WTC11 (cell line): ENCODE data around the gene FGFRL1. TPM values are rescaled to one million over a fixed set of nuclear protein-coding genes. Genes with fewer than 3 reads are reported as not detected.

ENCODE experiments used
- ATAC-seq: fragments of 200-7000 bp; cut with Tn5 transposase; 2 replicates; pipeline ENCODE4 v1.10.0; 2021; ENCODE audit warnings: mild to moderate bottlenecking, moderate library complexity
- CTCF ChIA-PET: fragments of 300-600 bp; sonication (Branson Sonifier 250); formaldehyde crosslinking; loops from one replicate; lab custom pipeline; 2021; ENCODE audit warnings: antibody characterized with exemption; lab: Charles Lee
- POLR2A ChIA-PET: fragments of 350-600 bp; sonication (Branson Sonifier 250); formaldehyde crosslinking; loops from one replicate; lab custom pipeline; 2021; ENCODE audit warnings: antibody characterized with exemption; lab: Charles Lee
- DNase-seq: peaks from one replicate; pipeline ENCODE4 v3.0.0; 2021; ENCODE audit warnings: low spot score
- H3K27ac Mint-ChIP-seq: 2 replicates; pipeline ENCODE4 v1.8.0; 2021; ENCODE audit warnings: mixed read lengths
- H3K27me3 Mint-ChIP-seq: 2 replicates; pipeline ENCODE4 v1.8.0; 2021; ENCODE audit warnings: low read depth, mild to moderate bottlenecking, moderate library complexity, mixed read lengths
- H3K36me3 Mint-ChIP-seq: 2 replicates; pipeline ENCODE4 v1.8.0; 2021; ENCODE audit warnings: mixed read lengths
- H3K4me1 Mint-ChIP-seq: 2 replicates; pipeline ENCODE4 v1.8.0; 2022; ENCODE audit warnings: mixed read lengths
- H3K4me3 Mint-ChIP-seq: 2 replicates; pipeline ENCODE4 v1.8.0; 2021; ENCODE audit warnings: mild to moderate bottlenecking, moderate library complexity, mixed read lengths
- H3K9me3 Mint-ChIP-seq: 2 replicates; pipeline ENCODE4 v1.8.0; 2021; ENCODE audit warnings: mixed read lengths
- ATF1 ChIP-seq: sonication (generic); formaldehyde crosslinking; IDR thresholded peaks from 2 replicates; pipeline ENCODE4 v1.8.1; 2023; ENCODE audit warnings: mild to moderate bottlenecking, moderate library complexity, missing genetic modification reagents
- FOXP4 ChIP-seq: sonication (generic); formaldehyde crosslinking; IDR thresholded peaks from 2 replicates; pipeline ENCODE4 v1.8.0; 2022; ENCODE audit warnings: mild to moderate bottlenecking, missing genetic modification reagents
- MXD4 ChIP-seq: fragments of 250-450 bp; sonication (Bioruptor Pico); IDR thresholded peaks from 2 replicates; pipeline ENCODE4 v1.8.0; 2021; ENCODE audit warnings: mild to moderate bottlenecking, moderate library complexity, borderline replicate concordance
- RELA ChIP-seq: sonication (generic); formaldehyde crosslinking; IDR thresholded peaks from 2 replicates; pipeline ENCODE4 v1.8.1; 2022; ENCODE audit warnings: missing genetic modification reagents, mild to moderate bottlenecking, borderline replicate concordance
- TEAD1 ChIP-seq: sonication (generic); formaldehyde crosslinking; IDR thresholded peaks from 2 replicates; pipeline ENCODE4 v1.8.0; 2022; ENCODE audit warnings: mild to moderate bottlenecking, missing genetic modification reagents
- ZNF423 ChIP-seq: fragments of 250-450 bp; sonication (Bioruptor Pico); IDR thresholded peaks from 2 replicates; pipeline ENCODE4 v2.1.2; 2022; ENCODE audit warnings: mild to moderate bottlenecking, moderate library complexity
- ZNF671 ChIP-seq: fragments of 250-450 bp; sonication (Bioruptor Pico); IDR thresholded peaks from 2 replicates; pipeline ENCODE4 v1.8.0; 2021; ENCODE audit warnings: mild to moderate bottlenecking
- total RNA-seq: library from RNA; stranded (reverse); gene quantifications from 3 replicates; pipeline ENCODE4 v1.2.3, GENCODE V29; 2021
- TF ChIP-seq, protein P1 (sequence below): fragments of 250-450 bp; sonication (Bioruptor Pico); conservative IDR thresholded peaks from 2 replicates; pipeline ENCODE4 v1.9.0; 2021; ENCODE audit warnings: mild to moderate bottlenecking
- TF ChIP-seq, protein P2 (sequence below): sonication (generic); formaldehyde crosslinking; IDR thresholded peaks from 2 replicates; pipeline ENCODE4 v1.8.0; 2023; ENCODE audit warnings: missing genetic modification reagents, mild to moderate bottlenecking, borderline replicate concordance

FGFRL1 gene
- total RNA-seq, 1 experiment from 2014 or later: 25.9 TPM

DNA sequence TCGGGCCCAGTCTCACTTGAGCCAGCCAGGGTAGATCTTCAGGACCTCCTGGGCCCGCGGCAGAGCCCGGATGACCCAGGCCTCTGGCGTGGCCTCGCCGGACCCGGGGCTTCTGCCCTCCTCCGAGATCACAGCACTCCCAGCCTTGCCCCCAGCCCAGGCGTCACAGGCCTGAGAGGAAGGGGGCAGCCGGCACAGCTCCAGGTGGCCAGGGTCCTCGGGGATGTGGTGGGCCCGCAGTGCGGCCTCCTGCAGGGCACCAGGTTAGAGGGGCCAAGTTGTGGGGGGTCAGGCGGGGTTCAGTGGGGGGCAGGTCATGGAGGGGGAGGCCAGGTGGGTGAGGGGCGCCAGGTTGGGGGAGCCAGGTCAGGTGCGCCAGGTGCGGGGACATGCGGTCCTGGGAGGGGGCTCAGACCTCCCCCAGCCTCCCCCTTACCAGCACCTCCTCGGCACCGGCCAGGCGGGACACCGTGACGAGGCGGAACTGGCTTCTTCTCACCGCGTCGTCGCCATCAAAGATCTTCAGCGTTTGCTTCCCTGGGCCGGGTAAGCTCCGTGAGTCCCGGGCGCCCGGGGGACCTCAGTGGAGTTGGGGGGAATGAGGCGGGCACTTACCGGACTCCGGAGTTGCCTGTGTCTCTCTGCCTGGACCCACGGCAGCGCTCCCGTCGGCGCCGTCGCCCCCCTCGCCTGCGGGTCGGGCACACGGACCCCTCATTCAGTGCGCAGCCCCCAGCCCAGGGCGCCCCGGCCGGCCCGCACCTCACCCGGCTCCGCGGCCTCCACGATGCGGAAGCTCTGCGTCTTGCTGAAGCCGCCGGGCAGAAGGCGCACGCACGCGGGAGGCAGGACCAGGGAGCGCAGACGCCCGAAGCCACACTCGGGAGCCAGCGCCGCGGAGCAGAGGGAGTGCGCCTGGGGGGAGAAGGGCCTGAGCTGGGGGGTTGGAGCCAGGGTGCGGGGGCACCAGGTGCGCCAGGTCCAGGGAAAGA, 44.0 kb upstream of the FGFRL1 start (continued):
- no peak for TF ChIP-seq FOXP4 (CRISPR knock-in tag)
- TF ChIP-seq RELA: no peak
- TF ChIP-seq ZNF671 (CRISPR knock-in tag): no peak
- no peak for TF ChIP-seq TEAD1 (CRISPR knock-in tag)
- TF ChIP-seq, protein P1, sequence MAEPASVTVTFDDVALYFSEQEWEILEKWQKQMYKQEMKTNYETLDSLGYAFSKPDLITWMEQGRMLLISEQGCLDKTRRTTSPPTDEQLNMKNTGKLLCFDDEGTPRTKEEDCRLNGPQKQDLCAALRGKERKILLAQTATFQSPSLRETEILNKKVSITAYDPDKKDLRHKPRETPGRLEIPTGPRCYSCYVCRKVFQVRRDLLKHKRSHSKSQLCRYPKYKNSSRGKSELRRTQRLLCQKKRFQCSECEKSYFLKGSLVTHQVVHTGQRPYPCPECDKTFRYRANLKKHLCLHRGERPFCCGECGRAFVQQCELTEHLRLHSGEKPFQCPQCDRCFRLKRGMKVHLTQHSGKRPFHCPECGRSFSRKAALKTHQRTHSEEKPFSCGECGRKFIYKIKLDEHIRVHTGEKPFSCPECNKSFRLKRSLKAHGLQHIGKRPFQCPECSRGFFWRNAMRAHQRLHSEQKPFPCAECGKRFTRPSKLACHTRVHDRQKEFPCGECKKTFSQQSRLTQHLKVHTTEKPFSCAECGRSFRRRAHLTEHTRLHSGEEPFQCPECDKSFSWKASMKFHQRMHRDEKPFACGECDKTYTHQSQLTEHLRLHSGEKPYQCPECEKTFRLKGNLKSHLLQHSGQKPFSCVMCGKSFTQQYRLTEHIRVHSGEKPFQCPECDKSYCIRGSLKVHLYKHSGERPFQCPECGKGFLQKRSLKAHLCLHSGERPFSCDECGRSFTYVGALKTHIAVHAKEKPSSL (CRISPR knock-in tag): no peak

DNA sequence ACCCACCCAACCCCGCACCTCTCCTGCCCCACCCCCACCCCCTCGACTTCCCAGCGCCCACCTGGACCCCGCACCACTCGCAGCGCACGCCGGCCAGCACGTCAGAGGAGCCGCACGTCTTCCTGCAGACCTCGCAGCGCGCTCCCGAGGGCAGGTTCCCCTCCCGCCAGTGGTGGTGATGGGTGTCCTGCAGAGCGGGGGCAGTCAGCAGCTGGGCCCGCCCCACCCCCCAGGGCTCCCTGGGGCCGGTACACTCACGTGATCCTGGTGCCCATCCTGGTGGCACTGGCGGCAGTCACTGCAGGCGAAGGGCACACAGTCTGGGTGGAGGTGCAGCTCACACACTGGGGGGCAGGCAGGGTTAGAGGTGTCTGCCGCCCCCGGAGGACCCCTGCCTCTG, 43.2 kb upstream of the FGFRL1 start:
- ChIA-PET CTCF (interaction anchor here (1.4 kb wide), 1 partner anchor 19 kb away, joined by 3 read pairs; the partner anchor contains the start of gene IDUA), POLR2A (no interaction called here)
- ATAC-seq (no peak), DNase-seq (no peak)
- Mint-ChIP-seq H3K4me3 (no peak overlapping the region), H3K27me3 (peaks cover 21% of the 10 kb centered on the region), H3K36me3 (no peaks in the 10 kb centered on the region), H3K27ac (no peak overlapping the region), H3K4me1 (no peaks in the 10 kb centered on the region)
- TF ChIP-seq ZNF423 (CRISPR knock-in tag): 0 out of 2 replicates have a peak, but pooled peaks have one; percentile 2
- TF ChIP-seq MXD4 (CRISPR knock-in tag): no peak
- TF ChIP-seq, all 79 proteins: peak for 1
- H3K9me3 Mint-ChIP-seq: no peaks in the 10 kb centered on the region

DNA sequence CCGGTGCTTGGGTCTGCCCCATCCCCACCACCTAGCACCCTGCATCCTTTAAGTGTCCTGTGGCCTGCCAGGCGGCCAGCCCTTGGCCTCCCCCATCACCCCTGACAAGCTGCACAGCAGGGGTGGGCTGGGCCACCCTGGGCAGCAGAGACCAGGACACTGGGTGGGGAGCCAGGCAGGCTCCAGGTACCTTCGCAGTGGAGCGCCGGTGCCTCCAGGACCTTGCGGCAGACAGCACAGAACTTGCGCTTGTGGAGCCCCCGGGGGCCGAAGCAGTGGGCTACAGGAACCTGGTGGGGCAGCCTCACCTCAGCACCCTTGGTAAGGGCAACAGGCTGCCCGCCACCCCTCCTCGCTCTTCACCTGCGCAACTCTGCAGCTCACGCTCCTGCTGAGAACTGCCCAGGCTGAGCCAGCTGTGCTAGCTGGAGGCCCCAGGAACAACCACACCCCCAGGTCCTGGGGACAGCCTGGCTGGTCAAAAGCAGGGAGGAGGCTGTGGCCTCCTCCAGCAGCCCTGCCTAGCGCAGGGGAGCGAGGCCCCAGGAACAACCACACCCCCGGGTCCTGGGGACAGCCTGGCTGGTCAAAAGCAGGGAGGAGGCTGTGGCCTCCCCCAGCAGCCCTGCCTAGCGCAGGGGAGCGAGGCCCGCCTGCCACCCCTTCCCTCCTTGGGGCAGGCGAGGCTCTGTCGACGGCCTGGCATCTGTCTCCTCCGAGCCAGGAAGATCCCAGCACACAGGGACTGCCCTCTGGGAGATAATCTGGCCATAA, 42.6 kb upstream of the FGFRL1 start:
- no peak for ATAC-seq
- POLR2A ChIA-PET: no interaction called here
- no peak overlapping the region for H3K4me3 Mint-ChIP-seq

More for the DNA sequence above, 42.6 kb upstream of the FGFRL1 start:
- no peaks in the 10 kb centered on the region for H3K36me3 Mint-ChIP-seq
- DNase-seq: no peak
- no peaks in the 10 kb centered on the region for H3K4me1 Mint-ChIP-seq
- no peak overlapping the region for H3K27ac Mint-ChIP-seq
- TF ChIP-seq, protein P2, sequence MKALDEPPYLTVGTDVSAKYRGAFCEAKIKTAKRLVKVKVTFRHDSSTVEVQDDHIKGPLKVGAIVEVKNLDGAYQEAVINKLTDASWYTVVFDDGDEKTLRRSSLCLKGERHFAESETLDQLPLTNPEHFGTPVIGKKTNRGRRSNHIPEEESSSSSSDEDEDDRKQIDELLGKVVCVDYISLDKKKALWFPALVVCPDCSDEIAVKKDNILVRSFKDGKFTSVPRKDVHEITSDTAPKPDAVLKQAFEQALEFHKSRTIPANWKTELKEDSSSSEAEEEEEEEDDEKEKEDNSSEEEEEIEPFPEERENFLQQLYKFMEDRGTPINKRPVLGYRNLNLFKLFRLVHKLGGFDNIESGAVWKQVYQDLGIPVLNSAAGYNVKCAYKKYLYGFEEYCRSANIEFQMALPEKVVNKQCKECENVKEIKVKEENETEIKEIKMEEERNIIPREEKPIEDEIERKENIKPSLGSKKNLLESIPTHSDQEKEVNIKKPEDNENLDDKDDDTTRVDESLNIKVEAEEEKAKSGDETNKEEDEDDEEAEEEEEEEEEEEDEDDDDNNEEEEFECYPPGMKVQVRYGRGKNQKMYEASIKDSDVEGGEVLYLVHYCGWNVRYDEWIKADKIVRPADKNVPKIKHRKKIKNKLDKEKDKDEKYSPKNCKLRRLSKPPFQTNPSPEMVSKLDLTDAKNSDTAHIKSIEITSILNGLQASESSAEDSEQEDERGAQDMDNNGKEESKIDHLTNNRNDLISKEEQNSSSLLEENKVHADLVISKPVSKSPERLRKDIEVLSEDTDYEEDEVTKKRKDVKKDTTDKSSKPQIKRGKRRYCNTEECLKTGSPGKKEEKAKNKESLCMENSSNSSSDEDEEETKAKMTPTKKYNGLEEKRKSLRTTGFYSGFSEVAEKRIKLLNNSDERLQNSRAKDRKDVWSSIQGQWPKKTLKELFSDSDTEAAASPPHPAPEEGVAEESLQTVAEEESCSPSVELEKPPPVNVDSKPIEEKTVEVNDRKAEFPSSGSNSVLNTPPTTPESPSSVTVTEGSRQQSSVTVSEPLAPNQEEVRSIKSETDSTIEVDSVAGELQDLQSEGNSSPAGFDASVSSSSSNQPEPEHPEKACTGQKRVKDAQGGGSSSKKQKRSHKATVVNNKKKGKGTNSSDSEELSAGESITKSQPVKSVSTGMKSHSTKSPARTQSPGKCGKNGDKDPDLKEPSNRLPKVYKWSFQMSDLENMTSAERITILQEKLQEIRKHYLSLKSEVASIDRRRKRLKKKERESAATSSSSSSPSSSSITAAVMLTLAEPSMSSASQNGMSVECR (CRISPR knock-in tag): no peak
- 0 out of 2 replicates have a peak, but pooled peaks have one; percentile 17 for TF ChIP-seq ATF1 (CRISPR knock-in tag)
- CTCF ChIA-PET: interaction anchor here (1.4 kb wide), 1 partner anchor 18 kb away, joined by 3 read pairs; the partner anchor contains the start of gene IDUA
- H3K27me3 Mint-ChIP-seq: peaks cover 21% of the 10 kb centered on the region
- no peaks in the 10 kb centered on the region for H3K9me3 Mint-ChIP-seq
